Suprapubic skin (tissue), 4 donors: Measurements from ENCODE around the gene TPSB2. TPM values are rescaled to one million over a fixed set of nuclear protein-coding genes. Genes with fewer than 3 reads are reported as not detected.

Experiments used
- DNase-seq, 2 donors: peaks; one replicate each; pipeline ENCODE4 v3.0.0-alpha.2; 2019; ENCODE audit warnings: low spot score in 2 of 2
- H3K27ac ChIP-seq: fragments of 200-600 bp; sonication (generic); one replicate; pipeline ENCODE4 v1.5.1; 2019
- H3K27me3 ChIP-seq: fragments of 200-600 bp; sonication (generic); one replicate; pipeline ENCODE4 v1.5.1; 2019
- H3K36me3 ChIP-seq: fragments of 200-600 bp; sonication (generic); one replicate; pipeline ENCODE4 v1.5.1; 2019
- H3K4me1 ChIP-seq: fragments of 200-600 bp; sonication (generic); one replicate; pipeline ENCODE4 v1.5.1; 2019
- H3K4me3 ChIP-seq: fragments of 200-600 bp; sonication (generic); one replicate; pipeline ENCODE4 v1.5.1; 2019; ENCODE audit warnings: mild to moderate bottlenecking
- H3K9me3 ChIP-seq: fragments of 200-600 bp; sonication (generic); one replicate; pipeline ENCODE4 v1.5.1; 2019
- EP300 ChIP-seq: sonication (generic); formaldehyde crosslinking; IDR thresholded peaks from one replicate; pipeline ENCODE4 v1.6.1; 2017; ENCODE audit warnings: antibody characterized with exemption
- POLR2A ChIP-seq, 2 donors: fragments of 450-650 bp; IDR thresholded peaks; one replicate each; pipeline ENCODE4 v1.6.1; 2017; ENCODE audit warnings: antibody characterized with exemption in 2 of 2, mild to moderate bottlenecking in 2 of 2, moderate library complexity in 2 of 2
- POLR2AphosphoS5 ChIP-seq, 3 donors: sonication (generic); formaldehyde crosslinking; IDR thresholded peaks; one replicate each; pipeline ENCODE4 v1.6.1; 2017; ENCODE audit warnings: antibody characterized with exemption in 3 of 3
- WGBS: methylation state at CpG from one replicate; pipeline ENCODE4 v1.1.5; 2018; 5-methylcytosine and 5-hydroxymethylcytosine counted together
- total RNA-seq, 4 donors: library from RNA; depleted of rRNA; stranded (reverse); fragments of >200 nt; gene quantifications; one replicate each; pipeline ENCODE4 v1.1.0, GENCODE V29; 2016
- TF ChIP-seq, protein P1 (sequence below), 2 donors: fragments of 200-600 bp in 1 of 2; fragments of 450-650 bp in 1 of 2; sonication (generic) in 1 of 2; IDR thresholded peaks; one replicate each; pipeline ENCODE4 v1.5.1; 2016 to 2019; ENCODE audit warnings: antibody characterized with exemption in 2 of 2, mild to moderate bottlenecking in 1 of 2, moderate library complexity in 1 of 2

The TPSB2 gene
- total RNA-seq, 4 donors from 2014 or later: 13.0 to 36.9 (median 22.5) TPM

DNA sequence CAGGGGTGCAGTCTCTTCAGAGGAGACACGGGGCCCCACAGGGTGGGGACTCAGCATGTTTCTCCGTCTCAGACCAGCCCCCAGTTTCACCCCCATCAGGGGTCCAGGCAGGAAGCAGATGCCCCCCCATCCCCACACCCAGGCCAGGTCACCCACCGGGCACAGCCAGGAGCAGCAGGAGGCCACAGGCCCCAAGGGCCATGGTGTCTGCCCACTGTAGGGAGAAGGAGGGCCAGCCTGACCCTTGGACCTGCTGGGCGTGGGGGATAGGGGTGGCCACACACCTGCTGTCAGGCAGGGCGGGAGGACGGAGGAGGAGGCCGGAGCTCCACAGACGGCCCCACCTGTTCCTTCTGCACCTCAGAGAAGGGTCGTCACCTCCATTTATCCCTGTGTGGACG is 4.9 kb downstream of the TPSB2 start, which contains the start of gene TPSG1:
TPSG1 (minus strand) TSS at position 218 of the 401 bp plus-strand sequence; CDS start at position 202, 16 bp downstream.
- H3K4me1 ChIP-seq: no peaks in the 10 kb centered on the region
- H3K36me3 ChIP-seq: no peaks in the 10 kb centered on the region
- no peak for TF ChIP-seq EP300
- TF ChIP-seq, protein P1, sequence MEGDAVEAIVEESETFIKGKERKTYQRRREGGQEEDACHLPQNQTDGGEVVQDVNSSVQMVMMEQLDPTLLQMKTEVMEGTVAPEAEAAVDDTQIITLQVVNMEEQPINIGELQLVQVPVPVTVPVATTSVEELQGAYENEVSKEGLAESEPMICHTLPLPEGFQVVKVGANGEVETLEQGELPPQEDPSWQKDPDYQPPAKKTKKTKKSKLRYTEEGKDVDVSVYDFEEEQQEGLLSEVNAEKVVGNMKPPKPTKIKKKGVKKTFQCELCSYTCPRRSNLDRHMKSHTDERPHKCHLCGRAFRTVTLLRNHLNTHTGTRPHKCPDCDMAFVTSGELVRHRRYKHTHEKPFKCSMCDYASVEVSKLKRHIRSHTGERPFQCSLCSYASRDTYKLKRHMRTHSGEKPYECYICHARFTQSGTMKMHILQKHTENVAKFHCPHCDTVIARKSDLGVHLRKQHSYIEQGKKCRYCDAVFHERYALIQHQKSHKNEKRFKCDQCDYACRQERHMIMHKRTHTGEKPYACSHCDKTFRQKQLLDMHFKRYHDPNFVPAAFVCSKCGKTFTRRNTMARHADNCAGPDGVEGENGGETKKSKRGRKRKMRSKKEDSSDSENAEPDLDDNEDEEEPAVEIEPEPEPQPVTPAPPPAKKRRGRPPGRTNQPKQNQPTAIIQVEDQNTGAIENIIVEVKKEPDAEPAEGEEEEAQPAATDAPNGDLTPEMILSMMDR (IDR thresholded peaks at IDR 0.05): no peak
- no peak for TF ChIP-seq POLR2AphosphoS5 (IDR thresholded peaks at IDR 0.05)
- TF ChIP-seq POLR2A (IDR thresholded peaks at IDR 0.05): no peak
- no peaks in the 10 kb centered on the region for H3K9me3 ChIP-seq
- no peak for DNase-seq
- no peak within 1 kb of the TSS for H3K4me3 ChIP-seq
- H3K27ac ChIP-seq: no peak within 1 kb of the TSS
- WGBS: no CpG with 5 or more reads among the region's 10 CpGs
- peaks cover 29% of the 10 kb centered on the region for H3K27me3 ChIP-seq

DNA sequence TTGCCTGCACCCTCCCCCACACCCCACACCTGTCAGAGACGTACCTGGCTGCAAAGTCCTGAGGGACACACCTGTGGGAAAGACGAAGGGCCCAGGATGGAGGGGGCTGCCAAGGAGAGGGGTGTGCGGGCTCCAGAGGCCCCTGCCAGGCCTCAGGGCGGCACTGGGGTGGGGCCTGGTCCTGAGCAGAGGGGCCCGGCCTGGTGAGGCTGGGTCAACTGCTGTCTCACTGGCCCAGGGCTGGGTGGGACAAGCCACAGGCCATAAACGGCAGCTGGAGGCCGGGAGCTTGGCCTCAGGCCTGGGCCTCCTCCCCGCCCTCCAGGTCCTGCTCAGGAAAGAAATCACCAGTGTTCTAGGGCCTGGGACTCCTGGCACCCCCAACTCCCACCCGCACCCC is 5.4 kb downstream of the TPSB2 start:
- H3K36me3 ChIP-seq: no peaks in the 10 kb centered on the region

DNA sequence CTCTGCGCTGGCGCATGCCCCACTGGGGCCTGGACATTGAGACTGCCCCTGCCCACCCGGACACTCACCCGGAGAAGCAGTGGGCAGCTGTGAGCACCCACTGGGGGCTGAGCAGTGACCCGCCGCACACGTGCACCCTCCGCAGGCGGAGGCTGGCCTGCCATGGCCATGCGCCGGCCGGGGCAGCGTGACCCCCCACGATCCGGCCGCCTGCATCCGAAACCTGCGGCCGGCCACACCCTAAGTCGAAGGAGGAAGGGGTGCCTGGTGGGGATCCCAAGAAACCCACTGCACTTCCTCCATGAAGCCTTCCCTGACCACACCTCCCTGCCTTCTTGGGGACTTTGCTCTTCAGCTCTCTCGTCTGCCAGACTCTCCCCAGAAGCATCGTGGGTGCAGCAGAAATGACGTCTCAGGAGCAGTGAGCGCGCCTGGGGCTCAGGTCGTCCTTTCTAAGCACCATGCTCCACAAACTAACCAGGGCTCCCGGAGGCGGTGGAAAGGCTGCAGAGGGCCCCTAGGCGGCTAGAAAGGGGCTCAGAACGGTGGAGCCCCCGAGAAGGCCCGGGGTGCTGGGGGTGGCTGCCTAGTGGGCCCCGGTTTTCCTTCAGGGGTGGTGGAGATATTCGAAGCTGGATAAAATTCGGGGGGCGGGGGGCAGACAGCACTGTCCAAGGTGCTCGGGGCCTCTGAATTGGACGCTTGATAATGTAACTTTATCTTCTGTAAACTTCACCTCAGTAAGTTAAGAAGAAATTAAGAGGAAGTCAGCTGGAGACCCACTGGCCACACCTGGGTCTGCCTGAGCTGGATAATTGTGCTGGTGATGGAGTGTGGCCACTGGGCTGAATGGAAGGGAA is 6.4 kb downstream of the TPSB2 start:
- Histone ChIP-seq H3K27me3 (peaks cover 29% of the 10 kb centered on the region), H3K9me3 (no peaks in the 10 kb centered on the region), H3K4me3 (no peak overlapping the region), H3K36me3 (no peaks in the 10 kb centered on the region), H3K4me1 (no peaks in the 10 kb centered on the region), H3K27ac (no peak overlapping the region)
- 78% methylated on average over 13 of the region's 38 CpGs for WGBS
- TF ChIP-seq POLR2AphosphoS5 (IDR thresholded peaks at IDR 0.05) (no peak), POLR2A (IDR thresholded peaks at IDR 0.05) (no peak), EP300 (no peak)
- TF ChIP-seq, protein P1 (IDR thresholded peaks at IDR 0.05): no peak
- DNase-seq: no peak

More for the DNA sequence above, 5.4 kb downstream of the TPSB2 start:
- Histone ChIP-seq H3K4me3 (no peak overlapping the region), H3K4me1 (no peaks in the 10 kb centered on the region), H3K27ac (no peak overlapping the region), H3K27me3 (peaks cover 29% of the 10 kb centered on the region), H3K9me3 (no peaks in the 10 kb centered on the region)
- no peak for TF ChIP-seq POLR2A (IDR thresholded peaks at IDR 0.05)
- TF ChIP-seq POLR2AphosphoS5 (IDR thresholded peaks at IDR 0.05): no peak
- TF ChIP-seq, protein P1 (IDR thresholded peaks at IDR 0.05): no peak
- TF ChIP-seq EP300: no peak
- 64% methylated on average over 7 of the region's 9 CpGs for WGBS
- no peak for DNase-seq

DNA sequence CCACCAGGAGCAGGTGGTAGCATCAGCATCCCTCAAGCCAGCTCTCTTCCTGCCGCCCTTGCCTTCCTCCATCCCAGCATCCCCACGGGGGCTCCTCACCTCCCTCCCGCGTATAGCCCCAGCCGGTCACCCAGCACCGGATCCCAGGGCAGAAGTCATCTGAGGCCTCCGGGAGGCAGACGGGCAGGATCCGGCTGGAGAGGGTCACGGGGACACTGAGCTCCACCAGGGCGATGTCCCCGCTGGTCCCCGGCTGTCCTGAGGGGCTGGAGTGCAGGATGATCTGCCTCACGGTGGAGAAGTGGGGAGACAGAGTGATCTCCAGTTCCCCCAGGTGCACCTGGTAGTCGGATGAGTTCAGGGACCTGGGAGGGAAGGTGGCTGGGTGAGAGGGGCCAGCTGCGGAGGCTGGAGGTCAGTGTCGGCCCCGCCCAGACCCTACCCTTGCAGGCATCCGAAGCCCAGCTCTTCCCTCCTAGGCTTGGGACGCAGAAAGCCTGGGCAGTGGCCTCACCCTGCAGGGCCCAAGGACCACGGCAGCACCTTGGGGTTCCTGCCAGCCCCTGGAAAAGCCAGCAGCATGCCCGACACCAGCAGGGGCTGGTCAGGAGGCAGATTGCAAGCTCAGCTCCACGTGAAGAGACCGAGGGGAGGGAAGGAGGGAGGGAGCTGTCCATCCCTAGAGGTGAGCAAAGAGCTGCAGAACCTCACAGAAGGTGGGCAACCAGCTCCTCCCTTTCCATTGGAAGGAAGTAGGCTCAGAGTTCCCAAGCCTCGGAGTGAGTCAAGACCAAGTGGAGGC is 7.2 kb downstream of the TPSB2 start:
- H3K4me1 ChIP-seq: no peaks in the 10 kb centered on the region
- no peak overlapping the region for H3K27ac ChIP-seq
- no peaks in the 10 kb centered on the region for H3K9me3 ChIP-seq
- H3K4me3 ChIP-seq: no peak overlapping the region
- no peaks in the 10 kb centered on the region for H3K36me3 ChIP-seq
- H3K27me3 ChIP-seq: peaks cover 35% of the 10 kb centered on the region
- WGBS: 60% methylated on average over 9 of the region's 25 CpGs
- TF ChIP-seq EP300 (no peak), POLR2A (IDR thresholded peaks at IDR 0.05) (no peak), POLR2AphosphoS5 (IDR thresholded peaks at IDR 0.05) (no peak)
- TF ChIP-seq, protein P1 (IDR thresholded peaks at IDR 0.05): no peak
- DNase-seq: no peak
